WTC11 (cell line): Measurements from ENCODE around the gene ACVR1B. TPM values are rescaled to one million over a fixed set of nuclear protein-coding genes. Genes with fewer than 3 reads are reported as not detected.

ENCODE experiments used
- ATAC-seq: fragments of 200-7000 bp; cut with Tn5 transposase; 2 replicates; pipeline ENCODE4 v1.10.0; 2021; ENCODE audit warnings: mild to moderate bottlenecking, moderate library complexity
- CTCF ChIA-PET: fragments of 300-600 bp; sonication (Branson Sonifier 250); formaldehyde crosslinking; loops from one replicate; lab custom pipeline; 2021; ENCODE audit warnings: antibody characterized with exemption; lab: Charles Lee
- POLR2A ChIA-PET: fragments of 350-600 bp; sonication (Branson Sonifier 250); formaldehyde crosslinking; loops from one replicate; lab custom pipeline; 2021; ENCODE audit warnings: antibody characterized with exemption; lab: Charles Lee
- DNase-seq: peaks from one replicate; pipeline ENCODE4 v3.0.0; 2021; ENCODE audit warnings: low spot score
- H3K27ac Mint-ChIP-seq: 2 replicates; pipeline ENCODE4 v1.8.0; 2021; ENCODE audit warnings: mixed read lengths
- H3K27me3 Mint-ChIP-seq: 2 replicates; pipeline ENCODE4 v1.8.0; 2021; ENCODE audit warnings: low read depth, mild to moderate bottlenecking, moderate library complexity, mixed read lengths
- H3K36me3 Mint-ChIP-seq: 2 replicates; pipeline ENCODE4 v1.8.0; 2021; ENCODE audit warnings: mixed read lengths
- H3K4me1 Mint-ChIP-seq: 2 replicates; pipeline ENCODE4 v1.8.0; 2022; ENCODE audit warnings: mixed read lengths
- H3K4me3 Mint-ChIP-seq: 2 replicates; pipeline ENCODE4 v1.8.0; 2021; ENCODE audit warnings: mild to moderate bottlenecking, moderate library complexity, mixed read lengths
- H3K9me3 Mint-ChIP-seq: 2 replicates; pipeline ENCODE4 v1.8.0; 2021; ENCODE audit warnings: mixed read lengths
- ELF4 ChIP-seq: sonication (generic); formaldehyde crosslinking; IDR thresholded peaks from 2 replicates; pipeline ENCODE4 v1.8.1; 2022; ENCODE audit warnings: low read depth, mild to moderate bottlenecking, moderate library complexity, missing genetic modification reagents
- ESRRA ChIP-seq: sonication (generic); formaldehyde crosslinking; IDR thresholded peaks from 2 replicates; pipeline ENCODE4 v1.8.1; 2022; ENCODE audit warnings: mild to moderate bottlenecking, missing genetic modification reagents, borderline replicate concordance
- JUN ChIP-seq: sonication (generic); formaldehyde crosslinking; IDR thresholded peaks from 2 replicates; pipeline ENCODE4 v1.8.0; 2023; ENCODE audit warnings: mild to moderate bottlenecking, missing genetic modification reagents
- MYBL2 ChIP-seq: sonication (generic); formaldehyde crosslinking; IDR thresholded peaks from 2 replicates; pipeline ENCODE4 v1.8.1; 2023; ENCODE audit warnings: mild to moderate bottlenecking, moderate library complexity, missing genetic modification reagents
- NFATC4 ChIP-seq: fragments of 250-450 bp; sonication (Bioruptor Pico); IDR thresholded peaks from 2 replicates; pipeline ENCODE4 v1.9.0; 2021; ENCODE audit warnings: mild to moderate bottlenecking
- NFE2L1 ChIP-seq: sonication (generic); formaldehyde crosslinking; IDR thresholded peaks from 2 replicates; pipeline ENCODE4 v1.8.1; 2023; ENCODE audit warnings: missing genetic modification reagents
- NR1H2 ChIP-seq: sonication (generic); formaldehyde crosslinking; IDR thresholded peaks from 2 replicates; pipeline ENCODE4 v1.9.0; 2021; ENCODE audit warnings: mild to moderate bottlenecking, moderate library complexity, missing genetic modification reagents
- OVOL2 ChIP-seq: fragments of 250-450 bp; sonication (Bioruptor Pico); IDR thresholded peaks from 2 replicates; pipeline ENCODE4 v1.9.0; 2021; ENCODE audit warnings: mild to moderate bottlenecking, borderline replicate concordance
- PRRX2 ChIP-seq: fragments of 250-450 bp; sonication (Bioruptor Pico); IDR thresholded peaks from 2 replicates; pipeline ENCODE4 v1.8.0; 2021; ENCODE audit warnings: mild to moderate bottlenecking
- SMAD4 ChIP-seq: sonication (generic); formaldehyde crosslinking; IDR thresholded peaks from 2 replicates; pipeline ENCODE4 v1.8.0; 2022; ENCODE audit warnings: mild to moderate bottlenecking, missing genetic modification reagents
- SOX15 ChIP-seq: fragments of 250-450 bp; sonication (Bioruptor Pico); IDR thresholded peaks from 2 replicates; pipeline ENCODE4 v1.9.0; 2021; ENCODE audit warnings: mild to moderate bottlenecking
- SP1 ChIP-seq: sonication (generic); formaldehyde crosslinking; conservative IDR thresholded peaks from 2 replicates; pipeline ENCODE4 v1.8.1; 2022; ENCODE audit warnings: missing genetic modification reagents
- TEAD1 ChIP-seq: sonication (generic); formaldehyde crosslinking; IDR thresholded peaks from 2 replicates; pipeline ENCODE4 v1.8.0; 2022; ENCODE audit warnings: mild to moderate bottlenecking, missing genetic modification reagents
- TEAD4 ChIP-seq: sonication (generic); formaldehyde crosslinking; IDR thresholded peaks from 2 replicates; pipeline ENCODE4 v1.8.0; 2022; ENCODE audit warnings: mild to moderate bottlenecking, missing genetic modification reagents
- ZNF121 ChIP-seq: sonication (generic); formaldehyde crosslinking; IDR thresholded peaks from 2 replicates; pipeline ENCODE4 v1.8.0; 2023; ENCODE audit warnings: missing genetic modification reagents
- ZNF219 ChIP-seq: sonication (generic); formaldehyde crosslinking; IDR thresholded peaks from 2 replicates; pipeline ENCODE4 v1.8.0; 2023; ENCODE audit warnings: missing genetic modification reagents, mild to moderate bottlenecking, borderline replicate concordance
- ZNF232 ChIP-seq: sonication (generic); formaldehyde crosslinking; IDR thresholded peaks from 2 replicates; pipeline ENCODE4 v1.8.0; 2022; ENCODE audit warnings: mild to moderate bottlenecking, missing genetic modification reagents
- ZNF671 ChIP-seq: fragments of 250-450 bp; sonication (Bioruptor Pico); IDR thresholded peaks from 2 replicates; pipeline ENCODE4 v1.8.0; 2021; ENCODE audit warnings: mild to moderate bottlenecking
- total RNA-seq: library from RNA; stranded (reverse); gene quantifications from 3 replicates; pipeline ENCODE4 v1.2.3, GENCODE V29; 2021
- TF ChIP-seq, protein P1 (sequence below): sonication (generic); formaldehyde crosslinking; IDR thresholded peaks from 2 replicates; pipeline ENCODE4 v1.8.1; 2022; ENCODE audit warnings: missing genetic modification reagents, borderline replicate concordance
- TF ChIP-seq, protein P2 (sequence below): fragments of 250-450 bp; sonication (Bioruptor Pico); conservative IDR thresholded peaks from 2 replicates; pipeline ENCODE4 v1.9.0; 2021; ENCODE audit warnings: mild to moderate bottlenecking
- TF ChIP-seq, protein P3 (sequence below): fragments of 250-450 bp; sonication (Bioruptor Pico); IDR thresholded peaks from 2 replicates; pipeline ENCODE4 v1.8.0; 2021; ENCODE audit warnings: mild to moderate bottlenecking
- TF ChIP-seq, protein P4 (sequence below): fragments of 250-450 bp; sonication (Bioruptor Pico); IDR thresholded peaks from 2 replicates; pipeline ENCODE4 v2.1.2; 2022; ENCODE audit warnings: mild to moderate bottlenecking, moderate library complexity
- TF ChIP-seq, protein P5 (sequence below): sonication (generic); formaldehyde crosslinking; IDR thresholded peaks from 2 replicates; pipeline ENCODE4 v1.8.1; 2023; ENCODE audit warnings: mild to moderate bottlenecking, moderate library complexity, missing genetic modification reagents
- TF ChIP-seq, protein P6 (sequence below): sonication (generic); formaldehyde crosslinking; IDR thresholded peaks from 2 replicates; pipeline ENCODE4 v1.8.1; 2023; ENCODE audit warnings: mild to moderate bottlenecking, missing genetic modification reagents

Gene ACVR1B
- total RNA-seq, 1 experiment from 2014 or later, result 24.1 TPM

DNA sequence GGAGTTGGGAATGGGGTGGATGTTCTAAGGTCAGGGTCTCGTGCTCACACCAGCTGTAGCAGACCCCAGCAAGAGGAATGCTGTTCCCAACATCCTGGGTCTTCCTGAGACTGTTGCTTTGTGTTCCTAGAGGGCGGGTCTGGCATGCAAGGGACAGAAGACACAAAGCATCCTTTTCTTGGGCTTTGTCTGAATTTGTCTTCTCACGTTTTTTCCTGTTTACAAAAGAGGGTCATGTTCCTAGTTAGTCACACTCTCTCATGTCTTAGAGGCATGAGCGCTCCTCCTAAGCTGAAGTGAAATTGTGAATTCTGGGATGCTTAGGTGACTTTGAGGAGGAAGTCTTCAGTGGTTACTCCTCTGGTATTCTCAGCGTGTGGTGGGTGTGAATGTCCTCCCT lies 45.6 kb downstream of the ACVR1B start (continued):
- TF ChIP-seq, protein P1, sequence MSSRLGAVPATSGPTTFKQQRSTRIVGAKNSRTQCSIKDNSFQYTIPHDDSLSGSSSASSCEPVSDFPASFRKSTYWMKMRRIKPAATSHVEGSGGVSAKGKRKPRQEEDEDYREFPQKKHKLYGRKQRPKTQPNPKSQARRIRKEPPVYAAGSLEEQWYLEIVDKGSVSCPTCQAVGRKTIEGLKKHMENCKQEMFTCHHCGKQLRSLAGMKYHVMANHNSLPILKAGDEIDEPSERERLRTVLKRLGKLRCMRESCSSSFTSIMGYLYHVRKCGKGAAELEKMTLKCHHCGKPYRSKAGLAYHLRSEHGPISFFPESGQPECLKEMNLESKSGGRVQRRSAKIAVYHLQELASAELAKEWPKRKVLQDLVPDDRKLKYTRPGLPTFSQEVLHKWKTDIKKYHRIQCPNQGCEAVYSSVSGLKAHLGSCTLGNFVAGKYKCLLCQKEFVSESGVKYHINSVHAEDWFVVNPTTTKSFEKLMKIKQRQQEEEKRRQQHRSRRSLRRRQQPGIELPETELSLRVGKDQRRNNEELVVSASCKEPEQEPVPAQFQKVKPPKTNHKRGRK (CRISPR knock-in tag), result no peak

DNA sequence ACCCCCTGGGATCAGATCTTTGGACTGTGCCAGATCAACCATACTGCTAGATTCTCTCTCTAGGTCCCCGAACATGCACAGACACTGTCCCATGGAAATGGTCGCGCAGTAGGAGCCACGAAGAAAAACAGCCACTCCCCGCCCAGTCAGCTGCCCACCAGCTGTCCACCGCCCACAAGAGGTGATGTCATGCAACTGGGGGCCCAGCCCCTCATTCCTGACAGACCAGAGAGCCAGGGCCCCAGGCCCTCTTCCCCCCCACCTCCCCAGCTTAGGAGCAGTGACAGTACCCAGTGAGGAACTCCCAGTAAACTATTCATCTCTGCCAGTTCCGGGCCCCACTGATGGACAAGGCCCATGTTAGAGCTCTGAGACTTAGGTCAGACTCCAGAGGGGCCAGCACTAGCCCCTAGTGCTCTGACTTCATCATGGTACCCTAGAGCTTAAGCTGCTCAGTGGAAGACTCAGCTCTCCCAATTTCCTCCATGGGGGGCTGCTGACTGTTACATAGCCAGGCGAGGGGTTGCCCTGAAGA lies 51.6 kb downstream of the ACVR1B start:
- DNase-seq, result no peak
- Mint-ChIP-seq H3K9me3 (no peaks in the 10 kb centered on the region), H3K4me1 (peaks cover 17% of the 10 kb centered on the region), H3K36me3 (peaks cover 6% of the 10 kb centered on the region), H3K27ac (no peak overlapping the region), H3K27me3 (peaks cover 36% of the 10 kb centered on the region), H3K4me3 (no peak overlapping the region)
- POLR2A ChIA-PET, result interaction anchor here (1.3 to 1.4 kb wide), 2 partner anchors 20 to 23 kb away, joined by 7 to 8 read pairs; no protein-coding TSS in a partner anchor
- CTCF ChIA-PET, result interaction anchor here (0.7 to 38.0 kb wide), 14 partner anchors 10 to 128 kb away, joined by 3 to 1431 read pairs (median 9); partner anchors contain the start of gene SMIM41
- ATAC-seq, result no peak
- TF ChIP-seq NFATC4 (CRISPR knock-in tag), result no peak
- no peak for TF ChIP-seq NFE2L1
- TF ChIP-seq, protein P2, sequence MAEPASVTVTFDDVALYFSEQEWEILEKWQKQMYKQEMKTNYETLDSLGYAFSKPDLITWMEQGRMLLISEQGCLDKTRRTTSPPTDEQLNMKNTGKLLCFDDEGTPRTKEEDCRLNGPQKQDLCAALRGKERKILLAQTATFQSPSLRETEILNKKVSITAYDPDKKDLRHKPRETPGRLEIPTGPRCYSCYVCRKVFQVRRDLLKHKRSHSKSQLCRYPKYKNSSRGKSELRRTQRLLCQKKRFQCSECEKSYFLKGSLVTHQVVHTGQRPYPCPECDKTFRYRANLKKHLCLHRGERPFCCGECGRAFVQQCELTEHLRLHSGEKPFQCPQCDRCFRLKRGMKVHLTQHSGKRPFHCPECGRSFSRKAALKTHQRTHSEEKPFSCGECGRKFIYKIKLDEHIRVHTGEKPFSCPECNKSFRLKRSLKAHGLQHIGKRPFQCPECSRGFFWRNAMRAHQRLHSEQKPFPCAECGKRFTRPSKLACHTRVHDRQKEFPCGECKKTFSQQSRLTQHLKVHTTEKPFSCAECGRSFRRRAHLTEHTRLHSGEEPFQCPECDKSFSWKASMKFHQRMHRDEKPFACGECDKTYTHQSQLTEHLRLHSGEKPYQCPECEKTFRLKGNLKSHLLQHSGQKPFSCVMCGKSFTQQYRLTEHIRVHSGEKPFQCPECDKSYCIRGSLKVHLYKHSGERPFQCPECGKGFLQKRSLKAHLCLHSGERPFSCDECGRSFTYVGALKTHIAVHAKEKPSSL, result no peak
- TF ChIP-seq, protein P3, sequence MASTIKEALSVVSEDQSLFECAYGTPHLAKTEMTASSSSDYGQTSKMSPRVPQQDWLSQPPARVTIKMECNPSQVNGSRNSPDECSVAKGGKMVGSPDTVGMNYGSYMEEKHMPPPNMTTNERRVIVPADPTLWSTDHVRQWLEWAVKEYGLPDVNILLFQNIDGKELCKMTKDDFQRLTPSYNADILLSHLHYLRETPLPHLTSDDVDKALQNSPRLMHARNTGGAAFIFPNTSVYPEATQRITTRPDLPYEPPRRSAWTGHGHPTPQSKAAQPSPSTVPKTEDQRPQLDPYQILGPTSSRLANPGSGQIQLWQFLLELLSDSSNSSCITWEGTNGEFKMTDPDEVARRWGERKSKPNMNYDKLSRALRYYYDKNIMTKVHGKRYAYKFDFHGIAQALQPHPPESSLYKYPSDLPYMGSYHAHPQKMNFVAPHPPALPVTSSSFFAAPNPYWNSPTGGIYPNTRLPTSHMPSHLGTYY (CRISPR knock-in tag), result no peak
- TF ChIP-seq, protein P4, sequence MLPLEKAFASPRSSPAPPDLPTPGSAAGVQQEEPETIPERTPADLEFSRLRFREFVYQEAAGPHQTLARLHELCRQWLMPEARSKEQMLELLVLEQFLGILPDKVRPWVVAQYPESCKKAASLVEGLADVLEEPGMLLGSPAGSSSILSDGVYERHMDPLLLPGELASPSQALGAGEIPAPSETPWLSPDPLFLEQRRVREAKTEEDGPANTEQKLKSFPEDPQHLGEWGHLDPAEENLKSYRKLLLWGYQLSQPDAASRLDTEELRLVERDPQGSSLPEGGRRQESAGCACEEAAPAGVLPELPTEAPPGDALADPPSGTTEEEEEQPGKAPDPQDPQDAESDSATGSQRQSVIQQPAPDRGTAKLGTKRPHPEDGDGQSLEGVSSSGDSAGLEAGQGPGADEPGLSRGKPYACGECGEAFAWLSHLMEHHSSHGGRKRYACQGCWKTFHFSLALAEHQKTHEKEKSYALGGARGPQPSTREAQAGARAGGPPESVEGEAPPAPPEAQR, result no peak
- no peak for TF ChIP-seq ELF4
- TF ChIP-seq SP1, result no peak
- TF ChIP-seq, protein P5, sequence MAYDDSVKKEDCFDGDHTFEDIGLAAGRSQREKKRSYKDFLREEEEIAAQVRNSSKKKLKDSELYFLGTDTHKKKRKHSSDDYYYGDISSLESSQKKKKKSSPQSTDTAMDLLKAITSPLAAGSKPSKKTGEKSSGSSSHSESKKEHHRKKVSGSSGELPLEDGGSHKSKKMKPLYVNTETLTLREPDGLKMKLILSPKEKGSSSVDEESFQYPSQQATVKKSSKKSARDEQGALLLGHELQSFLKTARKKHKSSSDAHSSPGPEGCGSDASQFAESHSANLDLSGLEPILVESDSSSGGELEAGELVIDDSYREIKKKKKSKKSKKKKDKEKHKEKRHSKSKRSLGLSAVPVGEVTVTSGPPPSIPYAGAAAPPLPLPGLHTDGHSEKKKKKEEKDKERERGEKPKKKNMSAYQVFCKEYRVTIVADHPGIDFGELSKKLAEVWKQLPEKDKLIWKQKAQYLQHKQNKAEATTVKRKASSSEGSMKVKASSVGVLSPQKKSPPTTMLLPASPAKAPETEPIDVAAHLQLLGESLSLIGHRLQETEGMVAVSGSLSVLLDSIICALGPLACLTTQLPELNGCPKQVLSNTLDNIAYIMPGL (CRISPR knock-in tag), result no peak
- no peak for TF ChIP-seq ESRRA
- no peak for TF ChIP-seq ZNF219 (CRISPR knock-in tag)
- TF ChIP-seq ZNF671 (CRISPR knock-in tag), result no peak
- TF ChIP-seq ZNF121 (CRISPR knock-in tag), result no peak

DNA sequence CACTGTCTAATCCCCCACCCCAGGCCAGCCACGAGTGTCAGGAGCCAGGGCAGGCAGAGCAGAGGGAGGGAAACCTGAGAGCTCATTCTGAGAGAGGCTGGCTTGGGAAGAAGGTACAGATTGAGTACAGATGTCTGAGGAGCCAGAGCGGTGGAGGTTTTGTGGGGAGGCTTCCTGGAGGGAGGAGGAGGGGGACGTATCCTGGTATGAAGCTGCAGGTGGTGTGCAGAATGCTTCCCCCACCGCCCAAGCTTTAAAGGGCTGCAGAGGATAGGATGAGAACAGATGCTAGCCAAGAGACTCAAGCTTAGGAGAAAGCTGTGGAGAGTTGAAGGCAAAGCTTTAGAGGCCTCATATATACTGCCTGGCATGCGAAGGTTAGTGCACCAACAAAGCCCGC lies 52.1 kb downstream of the ACVR1B start:
- CTCF ChIA-PET, result interaction anchor here (0.7 to 38.0 kb wide), 30 partner anchors 11 to 131 kb away, joined by 3 to 1431 read pairs (median 5); partner anchors contain the start of genes ACVRL1, ATG101 and SMIM41
- POLR2A ChIA-PET, result interaction anchor here (1.3 to 1.4 kb wide), 2 partner anchors 20 to 22 kb away, joined by 7 to 8 read pairs; no protein-coding TSS in a partner anchor
- peaks cover 41% of the 10 kb centered on the region for H3K27me3 Mint-ChIP-seq
- DNase-seq, result no peak
- TF ChIP-seq, protein P6, sequence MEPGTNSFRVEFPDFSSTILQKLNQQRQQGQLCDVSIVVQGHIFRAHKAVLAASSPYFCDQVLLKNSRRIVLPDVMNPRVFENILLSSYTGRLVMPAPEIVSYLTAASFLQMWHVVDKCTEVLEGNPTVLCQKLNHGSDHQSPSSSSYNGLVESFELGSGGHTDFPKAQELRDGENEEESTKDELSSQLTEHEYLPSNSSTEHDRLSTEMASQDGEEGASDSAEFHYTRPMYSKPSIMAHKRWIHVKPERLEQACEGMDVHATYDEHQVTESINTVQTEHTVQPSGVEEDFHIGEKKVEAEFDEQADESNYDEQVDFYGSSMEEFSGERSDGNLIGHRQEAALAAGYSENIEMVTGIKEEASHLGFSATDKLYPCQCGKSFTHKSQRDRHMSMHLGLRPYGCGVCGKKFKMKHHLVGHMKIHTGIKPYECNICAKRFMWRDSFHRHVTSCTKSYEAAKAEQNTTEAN (CRISPR knock-in tag), result no peak
- TF ChIP-seq ELF4 (no peak), SP1 (no peak), ZNF232 (CRISPR knock-in tag) (no peak), JUN (no peak), SOX15 (CRISPR knock-in tag) (no peak), PRRX2 (CRISPR knock-in tag) (no peak), TEAD1 (CRISPR knock-in tag) (no peak), OVOL2 (CRISPR knock-in tag) (no peak), TEAD4 (CRISPR knock-in tag) (no peak), ESRRA (no peak), SMAD4 (no peak), MYBL2 (no peak), NR1H2 (CRISPR knock-in tag) (no peak)
- TF ChIP-seq, all 79 proteins: peak for 0
- peaks cover 4% of the 10 kb centered on the region for H3K36me3 Mint-ChIP-seq
- H3K4me1 Mint-ChIP-seq, result peaks cover 20% of the 10 kb centered on the region
- H3K9me3 Mint-ChIP-seq, result no peaks in the 10 kb centered on the region
- ATAC-seq, result no peak
- H3K27ac Mint-ChIP-seq, result no peak overlapping the region
- H3K4me3 Mint-ChIP-seq, result no peak overlapping the region
